TTC549 (cell line): ENCODE data around the gene CASZ1.

Source experiments
- FAIRE-seq: peaks from 2 replicates; lab custom pipeline; 2012; peaks lifted over from hg19 to GRCh38; lab: Jason Lieb, UNC

Gene CASZ1

GRCh38 chr1:10669570-10669969, 126.9 kb downstream of the CASZ1 start:
- FAIRE-seq: no peak

GRCh38 chr1:10667861-10668761, 128.3 kb downstream of the CASZ1 start:
- no peak for FAIRE-seq

GRCh38 chr1:10665930-10666850, 130.3 kb downstream of the CASZ1 start:
- no peak for FAIRE-seq

- no peak for FAIRE-seq
Measured at GRCh38 chr1:10665226-10665625, 131.2 kb downstream of the CASZ1 start.

GRCh38 chr1:10664251-10664650, 132.2 kb downstream of the CASZ1 start:
- FAIRE-seq: no peak

- FAIRE-seq: no peak
Measured at GRCh38 chr1:10663678-10664035, 132.8 kb downstream of the CASZ1 start.

GRCh38 chr1:10662824-10663677, 133.4 kb downstream of the CASZ1 start:
- FAIRE-seq: no peak

- no peak for FAIRE-seq
Measured at GRCh38 chr1:10662090-10662688, 134.3 kb downstream of the CASZ1 start.

- no peak for FAIRE-seq
Measured at GRCh38 chr1:10661453-10661852, 135.0 kb downstream of the CASZ1 start.

- FAIRE-seq: no peak
Measured at GRCh38 chr1:10659646-10660540, 136.6 kb downstream of the CASZ1 start.

- no peak for FAIRE-seq
Measured at GRCh38 chr1:10659218-10659617, 137.2 kb downstream of the CASZ1 start.

- no peak for FAIRE-seq
Measured at GRCh38 chr1:10658396-10659066, 137.9 kb downstream of the CASZ1 start.

GRCh38 chr1:10657088-10657847, 139.2 kb downstream of the CASZ1 start:
- no peak for FAIRE-seq

GRCh38 chr1:10656431-10656830, 140.0 kb downstream of the CASZ1 start:
- no peak for FAIRE-seq

- no peak for FAIRE-seq
Measured at GRCh38 chr1:10655002-10655401, 141.4 kb downstream of the CASZ1 start.

GRCh38 chr1:10653370-10654125, 142.9 kb downstream of the CASZ1 start:
- no peak for FAIRE-seq

GRCh38 chr1:10652626-10653025, 143.8 kb downstream of the CASZ1 start:
- FAIRE-seq: no peak

GRCh38 chr1:10651793-10652192, 144.7 kb downstream of the CASZ1 start:
- FAIRE-seq: no peak

- no peak for FAIRE-seq
Measured at GRCh38 chr1:10651389-10651766, 145.1 kb downstream of the CASZ1 start.
